KG1 (cell line): Measurements from ENCODE around the gene DYNC2I2.
"Not testable (repeated sequence)": the region's sequence is repeated elsewhere in the genome, so short reads cannot be mapped to it uniquely, and the experiment has no call there.

Source experiments
- DNase-seq: peaks from one replicate; lab custom pipeline; 2025; lab: John Stamatoyannopoulos, UW

Gene DYNC2I2

DNA sequence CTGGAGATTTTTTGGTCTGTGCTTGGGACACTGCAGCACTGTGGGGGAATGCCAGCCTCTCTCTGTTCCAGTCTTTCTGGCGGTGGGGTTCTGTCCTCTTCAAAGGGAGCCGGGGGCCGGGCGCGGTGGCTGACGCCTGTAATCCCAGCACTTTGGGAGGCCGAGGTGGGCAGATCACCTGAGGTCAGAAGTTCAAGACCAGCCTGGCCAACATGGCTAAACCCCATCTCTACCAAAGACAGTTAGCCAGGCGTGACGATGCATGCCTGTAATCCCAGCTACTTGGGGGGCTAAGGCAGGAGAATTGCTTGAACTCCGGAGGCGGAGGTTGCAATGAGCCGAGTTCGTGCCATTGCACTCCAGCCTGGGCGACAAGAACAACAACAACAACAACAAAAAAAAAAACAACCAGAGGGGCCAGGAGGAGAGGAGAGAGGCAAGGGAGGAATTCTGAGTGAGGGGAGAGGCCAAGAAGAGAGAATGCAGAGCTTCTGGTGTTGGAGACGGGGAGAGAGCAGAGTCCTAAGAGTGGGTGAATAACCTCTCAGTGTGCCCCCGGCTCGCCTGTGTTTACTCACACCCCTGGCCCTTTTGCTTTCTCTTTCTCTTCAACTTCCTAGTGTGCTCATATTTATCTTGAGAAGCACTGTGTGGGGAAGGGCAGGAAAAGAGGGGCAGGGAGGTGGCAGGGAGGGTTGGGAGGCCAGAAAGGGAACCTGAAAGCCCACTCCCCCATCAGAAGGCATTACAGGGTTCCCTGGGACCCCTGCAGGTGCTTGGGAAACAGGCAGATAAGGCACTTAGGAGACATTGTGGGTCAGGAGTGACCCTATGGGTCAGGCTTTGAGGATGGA lies 29.2 kb upstream of the DYNC2I2 start:
- no peak for DNase-seq

DNA sequence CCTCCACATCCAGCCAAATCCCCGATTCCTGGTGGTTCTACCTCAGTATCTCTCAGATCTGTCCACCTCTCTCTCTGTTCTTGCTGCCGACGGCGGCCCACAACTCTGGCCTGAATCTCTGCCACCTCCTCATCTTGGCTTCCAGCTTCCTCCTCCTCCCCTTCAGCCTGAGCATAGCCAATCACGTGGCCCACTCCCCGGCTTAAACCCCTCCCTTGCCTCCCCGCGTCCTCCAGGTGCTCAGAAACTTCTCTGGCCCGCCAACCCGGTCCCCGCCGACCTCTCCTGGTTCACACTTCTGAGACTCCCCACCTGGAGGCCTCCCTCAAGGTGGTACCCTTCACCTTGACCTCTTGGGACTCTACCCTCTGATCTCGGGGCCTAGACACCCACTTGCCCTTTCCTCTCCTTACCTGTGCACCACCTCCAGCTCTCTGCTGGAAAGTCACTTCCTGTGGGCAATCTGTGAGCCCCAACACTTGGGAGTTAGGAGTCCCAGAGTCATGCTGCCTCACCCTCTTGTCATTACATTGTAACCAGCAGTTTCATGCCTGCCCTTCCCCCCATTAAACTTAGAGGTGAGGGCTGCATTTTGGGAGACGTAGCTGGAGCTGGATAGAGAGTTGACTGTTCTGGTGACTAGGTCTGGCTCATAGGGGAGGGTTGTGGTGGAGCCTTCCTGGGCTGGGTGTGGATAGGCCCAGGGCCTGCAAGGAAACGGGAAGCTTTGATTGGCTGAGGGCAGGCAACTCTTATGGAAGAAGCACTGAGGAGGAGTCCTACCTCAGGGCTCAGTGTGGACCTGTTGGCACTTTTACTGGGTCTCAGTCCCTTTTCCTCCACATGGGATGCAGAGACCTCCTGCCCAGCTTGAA lies 27.9 kb upstream of the DYNC2I2 start:
- peak; percentile 69 for DNase-seq

DNA sequence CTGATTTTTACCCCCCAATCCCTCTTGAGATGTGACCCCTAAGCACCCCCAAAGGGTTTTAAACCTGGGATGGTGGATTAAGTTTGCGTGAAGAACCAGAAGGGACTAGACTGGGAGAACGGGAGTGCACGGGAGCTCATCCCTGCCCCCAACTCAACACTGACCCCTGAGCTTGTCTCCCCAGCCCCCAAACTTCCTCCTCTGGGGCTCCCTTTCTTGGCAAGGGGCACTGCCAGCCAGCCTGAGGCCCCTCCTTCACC lies 27.3 kb upstream of the DYNC2I2 start:
- DNase-seq, result peak; percentile 69

DNA sequence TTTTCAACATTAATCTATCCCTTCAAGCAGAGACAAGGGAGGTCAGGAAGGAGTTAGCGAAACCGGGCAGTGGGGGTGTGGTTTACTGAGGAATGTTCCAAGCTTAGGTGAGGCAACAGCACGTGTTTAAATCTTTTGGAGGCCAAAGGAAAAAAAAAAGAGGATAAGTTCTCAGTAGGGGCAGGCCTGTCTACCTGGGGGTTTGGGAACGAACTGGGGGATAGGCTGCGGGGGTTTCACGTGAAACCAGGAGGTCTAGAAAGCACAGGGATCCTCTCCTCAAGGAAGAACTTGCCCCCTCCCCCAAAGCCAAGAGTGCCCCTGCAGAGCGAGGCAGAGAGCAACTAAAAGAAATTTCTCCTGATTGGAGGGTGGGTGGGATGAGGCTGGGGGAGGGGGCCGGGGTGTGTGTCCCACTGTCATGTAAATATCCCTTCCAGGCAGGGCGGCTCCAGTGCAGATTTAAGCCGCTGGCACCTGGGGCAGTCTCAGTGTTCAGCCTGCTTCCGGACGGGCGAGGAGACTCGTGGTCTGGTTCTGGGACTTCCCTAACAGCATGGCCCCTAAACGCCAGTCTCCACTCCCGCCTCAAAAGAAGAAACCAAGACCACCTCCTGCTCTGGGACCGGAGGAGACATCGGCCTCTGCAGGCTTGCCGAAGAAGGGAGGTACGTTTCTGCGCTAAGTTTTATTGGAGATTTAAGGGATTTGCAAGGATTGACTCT lies 26.9 kb upstream of the DYNC2I2 start:
- peak; percentile 62 for DNase-seq

DNA sequence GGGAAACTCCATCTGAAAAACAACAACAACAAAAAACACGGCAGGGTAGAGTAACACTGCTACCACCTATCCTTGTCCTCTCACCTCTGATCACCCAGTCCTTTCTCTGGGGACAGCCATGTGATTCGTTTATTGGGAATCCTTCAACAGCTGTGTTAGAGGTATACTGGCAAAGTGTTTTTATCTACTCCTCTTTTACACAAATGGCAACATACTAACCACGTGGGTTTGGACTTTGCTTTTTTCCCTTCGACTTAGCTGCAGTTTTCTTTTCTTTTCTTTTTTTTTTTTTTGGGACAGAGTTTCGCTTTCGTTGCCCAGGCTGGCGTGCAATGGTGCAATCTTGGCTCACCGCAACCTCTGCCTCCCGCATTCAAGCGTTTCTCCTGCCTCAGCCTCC lies 21.1 kb upstream of the DYNC2I2 start:
- DNase-seq, result no peak

DNA sequence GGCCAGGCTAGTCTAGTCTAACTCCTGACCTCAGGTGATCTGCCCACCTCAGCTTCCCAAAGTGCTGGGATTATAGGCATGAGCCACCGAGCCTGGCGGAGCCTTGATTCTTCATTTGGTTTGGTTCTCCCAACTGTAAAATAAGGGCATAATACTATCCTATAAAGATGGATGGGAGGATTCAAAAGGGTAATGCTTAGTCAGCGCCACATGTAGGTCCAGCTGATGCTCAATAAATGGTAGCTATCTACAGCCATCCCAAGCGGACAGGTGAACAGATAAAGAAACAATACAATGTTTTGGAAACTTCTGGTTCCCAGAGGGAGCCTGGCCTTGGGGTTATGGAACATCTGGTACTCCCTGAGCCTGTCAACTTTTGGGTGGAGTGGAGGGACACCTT lies 18.7 kb upstream of the DYNC2I2 start:
- no peak for DNase-seq

DNA sequence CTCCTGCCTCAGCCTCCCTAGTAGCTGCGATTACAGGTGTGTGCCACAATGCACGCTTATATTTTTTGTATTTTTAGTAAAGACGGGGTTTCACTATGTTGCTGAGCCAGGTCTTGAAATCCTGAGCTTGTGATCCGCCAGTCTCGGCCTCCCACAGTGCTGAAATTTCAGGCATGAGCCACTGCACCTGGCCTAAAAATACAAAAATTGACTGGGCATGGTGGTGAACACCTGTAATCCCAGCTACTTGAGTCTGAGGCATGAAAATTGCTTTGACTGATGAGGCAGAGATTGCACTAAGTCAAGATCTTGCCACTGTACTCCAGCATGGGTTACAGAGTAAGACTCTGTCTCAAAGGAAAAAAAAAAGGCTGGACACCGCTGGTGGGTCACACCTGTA lies 13.1 kb upstream of the DYNC2I2 start:
- no peak for DNase-seq

DNA sequence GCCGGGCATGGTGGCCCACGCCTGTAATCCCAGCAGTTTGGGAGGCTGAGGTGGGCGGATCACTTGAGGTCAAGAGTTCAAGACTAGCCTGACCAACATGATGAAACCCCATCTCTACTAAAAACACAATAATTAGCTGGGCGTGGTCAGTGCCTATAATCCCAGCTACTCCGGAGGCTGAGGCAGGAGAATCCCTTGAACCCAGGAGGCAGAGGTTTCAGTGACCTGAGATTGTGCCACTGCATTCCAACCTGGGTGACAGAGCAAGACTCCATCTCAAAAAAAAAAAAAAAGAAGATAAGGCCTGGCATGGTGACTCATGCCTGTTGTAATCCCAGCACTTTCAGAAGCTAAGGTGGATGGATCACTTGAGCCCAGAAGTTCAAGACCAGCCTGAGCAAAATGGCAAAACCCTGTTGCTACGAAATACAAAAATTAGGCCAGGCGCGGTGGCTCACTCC lies 9.9 kb upstream of the DYNC2I2 start:
- not testable (repeated sequence) for DNase-seq

DNA sequence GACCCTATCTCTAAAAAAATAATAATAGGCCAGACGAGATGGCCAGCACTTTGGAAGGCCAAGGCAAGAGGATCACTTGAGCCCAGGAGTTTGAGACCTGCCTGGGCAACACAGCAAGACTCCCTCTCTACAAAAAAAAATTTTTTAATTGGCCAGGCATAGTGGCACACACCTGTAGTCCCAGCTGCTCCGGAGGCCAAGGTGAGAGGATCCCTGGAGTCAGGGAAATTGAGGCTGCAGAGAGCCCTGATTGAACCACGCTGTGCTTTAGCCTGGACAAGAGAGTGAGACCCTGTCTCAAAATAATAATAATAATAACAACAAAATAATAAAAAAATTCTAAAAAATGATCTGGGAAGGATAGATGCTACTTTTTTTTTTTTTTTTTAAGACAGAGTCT lies 1.1 kb upstream of the DYNC2I2 start:
- no peak for DNase-seq

DNA sequence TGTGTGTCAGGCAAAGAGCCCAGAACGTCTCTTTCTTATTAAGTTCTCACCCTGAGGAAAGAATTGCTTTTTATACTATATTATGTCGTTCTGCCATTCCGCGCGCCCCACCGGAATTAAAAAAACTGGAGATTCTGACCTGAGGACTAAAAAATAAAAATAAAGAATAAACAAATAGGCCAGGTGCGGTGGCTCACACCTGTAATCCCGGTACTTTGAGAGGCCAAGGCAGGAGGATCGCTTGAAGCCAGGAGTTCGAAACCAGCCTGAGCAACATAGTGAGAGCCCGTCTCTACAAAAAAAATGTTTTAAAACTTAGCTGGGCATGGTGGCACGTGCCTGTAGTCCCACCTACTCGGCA lies 677 bp upstream of the DYNC2I2 start:
- no peak for DNase-seq

DNA sequence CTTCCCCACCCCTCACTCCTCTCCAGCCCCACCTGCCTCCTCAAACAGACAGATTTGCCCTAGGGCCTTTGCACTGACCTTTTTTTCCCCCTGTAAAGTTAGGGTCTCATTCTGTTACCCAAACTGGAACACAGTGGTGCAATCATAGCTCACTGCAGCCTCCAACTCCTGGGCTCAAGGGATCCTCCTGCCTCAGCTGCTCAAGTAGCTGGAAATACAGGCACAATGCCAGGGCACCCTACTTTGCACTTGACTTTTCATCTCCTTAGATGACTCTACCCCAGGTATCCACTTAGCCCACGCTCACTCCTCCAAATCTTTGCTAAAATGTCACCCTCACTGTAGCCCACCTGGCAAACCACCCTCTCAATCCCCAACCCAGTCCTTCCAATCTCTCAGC lies 2.2 kb downstream of the DYNC2I2 start:
- DNase-seq, result no peak

DNA sequence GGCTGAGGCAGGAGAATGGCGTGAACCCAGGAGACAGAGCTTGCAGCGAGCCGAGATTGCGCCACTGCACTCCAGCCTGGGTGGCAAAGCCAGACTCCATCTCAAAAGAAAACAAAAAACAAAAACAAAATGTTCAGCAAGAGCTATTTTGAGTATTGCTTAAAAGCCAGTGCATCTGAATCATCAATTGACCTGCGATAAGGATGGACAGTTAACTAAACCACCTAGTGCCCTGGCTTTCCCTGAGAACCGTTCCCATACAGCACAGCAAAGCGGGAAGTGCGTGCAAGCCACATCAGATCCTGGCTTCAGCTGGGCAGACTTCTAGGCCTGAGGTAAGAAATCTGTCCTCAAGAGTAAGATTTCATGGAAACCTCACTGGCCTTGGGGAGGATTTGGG lies 2.7 kb downstream of the DYNC2I2 start:
- no peak for DNase-seq

DNA sequence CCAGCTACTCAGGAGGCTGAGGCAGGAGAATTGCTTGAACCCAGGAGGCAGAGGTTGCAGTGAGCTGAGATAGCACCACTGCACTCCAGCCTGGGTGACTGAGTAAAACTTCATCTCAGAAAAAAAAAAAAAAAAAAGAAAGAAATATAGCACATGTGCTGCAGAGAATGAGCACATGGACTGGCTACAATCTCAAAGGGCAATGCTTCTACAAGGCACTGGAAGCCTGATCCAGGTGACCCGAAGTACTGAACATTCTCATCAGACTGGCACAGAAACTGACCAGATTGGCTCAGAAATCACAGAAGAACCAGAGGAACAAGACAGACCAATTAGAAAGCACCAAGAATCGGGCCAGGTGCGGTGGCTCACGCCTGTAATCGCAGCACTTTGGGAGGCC lies 4.8 kb downstream of the DYNC2I2 start:
- no peak for DNase-seq

DNA sequence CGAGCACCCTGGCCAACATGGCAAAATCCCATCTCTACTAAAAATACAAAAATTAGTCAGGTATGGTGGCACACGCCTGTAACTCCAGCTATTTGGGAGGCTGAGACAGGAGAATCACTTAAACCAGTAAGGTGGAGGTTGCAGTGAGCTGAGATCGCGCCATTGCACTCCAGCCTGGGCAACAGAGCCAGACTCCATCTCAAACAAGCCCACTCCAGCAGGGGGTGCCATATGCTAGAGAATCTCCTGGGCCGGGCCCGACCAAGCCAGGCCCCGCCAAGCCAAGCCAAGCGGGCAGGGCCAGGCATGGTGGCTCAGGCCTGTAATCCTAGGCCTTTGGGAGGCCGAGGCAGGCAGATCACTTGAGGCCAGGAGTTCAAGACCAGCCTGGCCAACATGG lies 8.4 kb downstream of the DYNC2I2 start:
- not testable (repeated sequence) for DNase-seq

DNA sequence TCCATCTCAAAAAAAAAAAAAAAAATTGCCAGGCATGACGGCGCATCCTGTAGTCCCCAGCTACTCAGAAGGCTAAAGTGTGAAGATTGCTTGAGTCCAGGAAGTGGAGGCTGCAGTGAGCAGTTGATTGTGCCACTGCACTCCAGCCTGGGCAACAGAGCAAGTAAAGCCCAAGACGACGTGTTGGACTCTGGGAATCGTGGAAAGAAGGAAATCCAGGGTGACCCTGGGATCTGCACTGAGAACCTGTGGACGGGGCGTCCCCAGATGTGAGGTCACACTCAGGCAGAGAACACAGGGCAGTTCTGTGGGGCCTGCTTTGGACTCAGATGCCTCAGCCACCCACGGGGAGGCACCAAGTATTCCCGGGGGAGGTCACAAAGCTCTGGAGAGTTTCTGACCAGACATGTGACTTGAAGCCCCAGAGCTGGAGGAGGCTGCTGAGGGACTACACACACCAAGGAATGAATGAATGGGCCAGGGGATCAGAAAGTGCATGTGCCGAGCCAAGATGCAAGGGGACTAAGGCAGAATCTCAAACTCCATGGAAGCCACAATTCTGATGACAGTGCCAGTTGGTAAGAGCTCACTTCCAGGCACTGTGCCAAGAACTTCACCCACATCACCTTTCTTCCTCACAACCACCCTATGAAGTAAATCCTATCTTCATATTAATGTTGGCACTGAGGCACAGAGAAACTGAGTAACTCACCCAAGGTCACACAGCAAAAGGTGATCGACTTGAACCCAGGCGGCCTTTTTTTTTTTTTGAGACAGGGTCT lies 12.9 kb downstream of the DYNC2I2 start:
- DNase-seq, result no peak

DNA sequence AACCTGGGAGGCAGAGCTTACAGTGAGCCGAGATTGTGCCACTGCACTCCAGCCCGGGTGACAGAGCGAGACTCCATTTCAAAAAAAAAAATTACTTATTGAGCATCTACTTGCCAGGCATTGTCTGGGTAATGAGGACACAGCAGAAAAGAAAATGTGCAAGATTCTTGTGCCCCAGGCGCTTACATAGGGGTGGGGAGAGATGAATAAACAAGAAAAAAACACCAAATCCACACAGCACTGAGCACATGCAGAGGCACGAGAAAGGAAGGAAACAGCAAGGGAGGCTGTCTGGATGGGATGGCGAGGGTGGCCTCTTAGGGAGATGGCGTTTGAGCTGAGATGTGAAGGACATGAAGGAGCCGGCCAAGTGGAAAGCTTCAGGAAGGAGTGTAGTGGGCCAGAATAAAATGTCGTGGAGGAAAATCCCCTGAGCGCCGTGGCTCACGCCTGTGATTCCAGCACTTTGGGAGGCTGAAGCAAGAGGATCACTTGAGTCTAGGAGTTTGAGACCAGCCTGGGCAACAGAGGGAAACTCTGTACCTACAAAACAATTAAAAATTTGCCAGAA lies 13.9 kb downstream of the DYNC2I2 start:
- DNase-seq, result no peak

DNA sequence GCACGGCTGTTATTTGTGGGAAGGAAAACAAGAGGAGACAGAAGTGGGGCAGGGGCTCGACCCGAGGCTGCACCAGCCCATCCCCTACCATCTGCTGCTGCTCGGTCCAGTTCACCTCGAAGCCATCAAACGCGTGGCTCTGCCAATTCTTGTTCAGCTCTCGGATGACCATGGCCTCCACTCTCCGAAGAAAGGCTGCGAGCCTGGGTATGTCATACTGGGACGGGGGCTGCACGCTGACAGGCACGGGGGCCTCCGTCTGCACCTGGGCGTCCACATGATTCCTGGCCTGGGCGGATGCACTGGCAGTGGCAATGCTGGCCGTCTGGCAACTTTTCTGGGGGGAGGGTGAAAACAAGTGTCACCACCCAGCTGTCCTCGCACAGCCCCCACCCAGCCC lies 16.0 kb downstream of the DYNC2I2 start:
- DNase-seq, result no peak

DNA sequence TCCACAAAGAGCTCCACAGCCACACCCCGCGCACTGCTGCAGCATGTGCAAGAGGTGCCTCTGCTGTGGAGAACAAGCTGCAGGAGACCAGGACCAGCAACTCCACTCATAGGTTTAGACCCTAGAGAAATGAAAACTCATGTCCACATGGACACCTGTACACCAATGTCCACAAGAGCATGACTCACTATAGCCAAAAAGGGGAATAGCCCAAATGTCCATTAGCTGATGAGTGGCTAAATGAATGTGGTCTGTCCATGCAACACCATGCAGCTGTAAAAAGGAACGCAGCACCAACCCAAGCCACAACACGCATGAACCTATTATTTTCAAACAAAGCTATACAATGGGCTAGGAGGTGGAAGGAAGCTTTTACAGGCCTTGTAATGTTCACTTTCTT lies 18.1 kb downstream of the DYNC2I2 start:
- no peak for DNase-seq

DNA sequence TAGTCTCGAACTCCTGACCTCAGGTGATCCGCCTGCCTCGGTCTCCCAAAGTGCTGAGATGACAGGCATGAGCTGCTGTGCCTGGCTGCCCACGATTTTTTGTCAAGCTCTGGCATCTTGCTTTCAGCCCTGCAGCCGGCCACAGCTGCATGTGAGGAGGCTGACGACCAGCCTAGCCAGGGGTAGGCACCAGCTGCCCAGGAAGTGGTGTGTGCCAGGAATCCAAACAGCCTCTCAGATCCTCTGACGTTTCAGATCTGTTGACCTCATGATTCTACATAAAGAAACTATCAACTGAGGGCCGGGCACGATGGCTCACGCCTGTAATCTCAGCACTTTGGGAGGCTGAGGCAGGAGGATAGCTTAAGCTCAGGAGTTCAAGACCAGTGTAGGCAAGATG lies 19.0 kb downstream of the DYNC2I2 start:
- DNase-seq, result no peak

DNA sequence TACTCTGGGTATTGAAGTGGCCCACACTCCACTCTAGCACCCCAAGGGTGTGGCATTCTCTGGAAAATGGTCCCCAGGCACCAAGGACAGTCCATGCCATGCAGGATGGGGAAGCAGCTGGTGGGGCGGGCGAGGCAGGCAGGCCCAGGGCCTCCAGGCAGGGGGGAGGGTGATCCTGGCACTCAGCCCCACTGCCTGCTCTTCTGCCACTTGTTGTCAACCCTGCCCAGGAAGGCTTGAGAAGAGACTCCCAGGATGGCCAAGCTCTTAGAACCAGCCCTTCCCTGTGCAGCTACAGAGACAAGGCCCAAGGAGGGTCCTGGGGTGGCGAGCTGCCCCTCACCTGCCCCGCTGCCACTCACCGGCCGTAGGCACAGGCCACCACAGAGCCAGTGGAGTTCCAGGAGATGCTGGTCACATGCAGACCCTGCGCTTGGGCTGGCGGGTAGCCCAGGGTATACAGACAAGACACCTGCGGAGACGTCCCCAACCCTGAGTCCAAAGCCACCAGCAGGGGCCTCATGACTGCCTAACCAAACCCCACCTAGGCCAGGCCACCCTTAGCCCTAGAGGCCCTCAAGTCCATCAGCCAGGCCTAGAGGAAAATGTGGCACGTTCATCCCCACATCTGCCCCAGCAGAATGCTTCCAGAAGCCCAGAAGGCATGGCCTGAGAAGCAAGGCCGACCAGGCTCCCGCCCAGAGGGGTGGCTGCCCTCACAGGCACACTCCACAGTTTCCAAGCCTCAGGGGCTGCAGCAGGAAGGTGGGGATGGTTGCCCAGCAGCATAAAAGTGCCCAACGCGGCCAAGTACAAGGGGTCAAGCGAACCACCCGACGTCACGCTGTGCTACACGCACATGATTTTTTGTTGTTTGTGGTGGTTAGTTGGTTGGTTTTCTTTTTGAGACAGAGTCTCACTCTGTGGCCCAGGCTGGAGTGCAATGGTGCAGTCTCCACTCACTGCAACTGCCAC lies 19.8 kb downstream of the DYNC2I2 start:
- no peak for DNase-seq

DNA sequence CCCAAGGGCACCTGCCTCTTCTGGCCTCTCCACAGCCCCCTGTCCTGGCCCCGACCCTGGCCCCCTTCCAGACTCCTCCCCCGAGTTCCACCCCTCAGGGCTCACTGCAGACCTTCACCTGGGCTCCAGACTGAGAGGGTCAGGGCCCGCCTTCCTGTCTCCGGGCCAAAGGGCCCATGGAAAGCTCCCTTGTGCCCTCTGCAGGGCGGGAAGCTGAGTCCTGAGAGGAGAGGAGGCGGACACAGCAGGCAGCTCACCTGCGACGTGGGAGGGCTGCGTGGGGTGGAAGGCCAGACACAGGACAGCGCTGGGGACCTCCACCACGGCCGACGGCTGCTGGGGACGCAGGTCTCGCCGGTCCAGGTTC lies 20.6 kb downstream of the DYNC2I2 start:
- DNase-seq, result no peak
